Adrenal gland (tissue), 12 donors: ENCODE results near the gene GRPEL1. TPM values are rescaled to one million over a fixed set of nuclear protein-coding genes. Genes with fewer than 3 reads are reported as not detected.

Source experiments
- DNase-seq, 7 donors: peaks; one replicate each; pipeline ENCODE4 v3.0.0-alpha.2; 2019 to 2020
- H3K27ac ChIP-seq, 5 donors: fragments of 200-600 bp; sonication (generic) in 4 of 5; 1 replicate in 3 of 5; 2 replicates in 2 of 5; pipeline versions ENCODE4 v1.5.1 to v1.8.0; 2016 to 2020; ENCODE audit warnings: mild to moderate bottlenecking in 1 of 5
- H3K27me3 ChIP-seq: fragments of 200-600 bp; 2 replicates; pipeline ENCODE4 v1.8.0; 2021
- H3K36me3 ChIP-seq, 2 donors: fragments of 200-600 bp; replicated peaks in 1 of 2; 1 replicate in 1 of 2; 2 replicates in 1 of 2; pipeline versions ENCODE4 v1.5.1 to v1.8.0; 2018 to 2022
- H3K4me1 ChIP-seq, 2 donors: fragments of 200-600 bp; replicated peaks in 1 of 2; 1 replicate in 1 of 2; 2 replicates in 1 of 2; pipeline versions ENCODE4 v1.5.1 to v1.8.0; 2018 to 2021
- H3K4me3 ChIP-seq, 4 donors: fragments of 200-600 bp; sonication (generic) in 3 of 4; one replicate each; pipeline ENCODE4 v1.5.1; 2016 to 2018
- H3K9me3 ChIP-seq, 3 donors: fragments of 200-600 bp; sonication (generic) in 1 of 3; replicated peaks in 1 of 3; 1 replicate in 2 of 3; 2 replicates in 1 of 3; pipeline versions ENCODE4 v1.5.1 to v1.8.0; 2016 to 2021
- POLR2A ChIP-seq, 2 donors: fragments of 450-650 bp; IDR thresholded peaks; one replicate each; pipeline ENCODE4 v1.6.1; 2017; ENCODE audit warnings: antibody characterized with exemption in 2 of 2, mild to moderate bottlenecking in 2 of 2, moderate library complexity in 1 of 2
- whole genome bisulfite sequencing, 4 donors: extraction: QIAGEN DNeasy Blood & Tissue Kit in 2 of 4; methylation state at CpG; one replicate each; pipeline versions ENCODE4 v1.1.5 to v1.1.7; 2013 to 2017; 5-methylcytosine and 5-hydroxymethylcytosine counted together
- intact Hi-C, 2 donors: fragments of 100-400 bp; cut with DNase I; formaldehyde crosslinking; loops; one replicate each; pipeline versions ENCODE4 v1.14.1 to v1.15.0; 2022 to 2023
- polyA plus RNA-seq, 3 donors: library from polyadenylated mRNA; stranded (reverse); fragments of 200-250 nt in 2 of 3; fragments of 350-450 nt in 1 of 3; fragmentation: Illumina TruSeq in 1 of 3; extraction: RNeasy Lipid Tissue Mini Kit (QIAGEN cat#74804) in 1 of 3; gene quantifications; one replicate each; pipeline ENCODE4 v1.2.3, GENCODE V29; 2013 to 2014
- total RNA-seq, 9 donors: library from RNA; depleted of rRNA in 4 of 9; stranded (reverse); fragments of >200 nt in 4 of 9; fragments of 120-200 nt in 1 of 9; fragmentation: NEBNext Ultra II Directional in 1 of 9; extraction: Animal tissue kit (Norgen Biotek cat#: 25700) in 1 of 9; gene quantifications; one replicate each; pipeline versions ENCODE4 v1.1.0 to v1.2.4, GENCODE V29; 2013 to 2023
- TF ChIP-seq, protein P1 (sequence below), 6 experiments: fragments of 450-650 bp in 4 of 6; fragments of 200-600 bp in 2 of 6; sonication (generic) in 1 of 6; IDR thresholded peaks; 1 replicate in 5 of 6; 2 replicates in 1 of 6; pipeline versions ENCODE4 v1.5.1 to v1.8.0; 2016 to 2021; ENCODE audit warnings: antibody characterized with exemption in 6 of 6, mild to moderate bottlenecking in 2 of 6, moderate library complexity in 1 of 6
- donor health status: healthy with polysubstance abuse.
- donor health status: Bipolar disorder and iron deficiency.
- donor health status: DM: yes; HTN: yes; CAD: no.
- donor health status: DM: no; HTN: no; CAD: no.
- donor health status: DM: no; HTN: no; CAD: no.
- donor health status: DM: yes; HTN: yes; CAD: no.

GRPEL1 gene
- total and polyA plus RNA-seq, 12 donors, result 35.8 to 439 (median 80.0) TPM

DNA sequence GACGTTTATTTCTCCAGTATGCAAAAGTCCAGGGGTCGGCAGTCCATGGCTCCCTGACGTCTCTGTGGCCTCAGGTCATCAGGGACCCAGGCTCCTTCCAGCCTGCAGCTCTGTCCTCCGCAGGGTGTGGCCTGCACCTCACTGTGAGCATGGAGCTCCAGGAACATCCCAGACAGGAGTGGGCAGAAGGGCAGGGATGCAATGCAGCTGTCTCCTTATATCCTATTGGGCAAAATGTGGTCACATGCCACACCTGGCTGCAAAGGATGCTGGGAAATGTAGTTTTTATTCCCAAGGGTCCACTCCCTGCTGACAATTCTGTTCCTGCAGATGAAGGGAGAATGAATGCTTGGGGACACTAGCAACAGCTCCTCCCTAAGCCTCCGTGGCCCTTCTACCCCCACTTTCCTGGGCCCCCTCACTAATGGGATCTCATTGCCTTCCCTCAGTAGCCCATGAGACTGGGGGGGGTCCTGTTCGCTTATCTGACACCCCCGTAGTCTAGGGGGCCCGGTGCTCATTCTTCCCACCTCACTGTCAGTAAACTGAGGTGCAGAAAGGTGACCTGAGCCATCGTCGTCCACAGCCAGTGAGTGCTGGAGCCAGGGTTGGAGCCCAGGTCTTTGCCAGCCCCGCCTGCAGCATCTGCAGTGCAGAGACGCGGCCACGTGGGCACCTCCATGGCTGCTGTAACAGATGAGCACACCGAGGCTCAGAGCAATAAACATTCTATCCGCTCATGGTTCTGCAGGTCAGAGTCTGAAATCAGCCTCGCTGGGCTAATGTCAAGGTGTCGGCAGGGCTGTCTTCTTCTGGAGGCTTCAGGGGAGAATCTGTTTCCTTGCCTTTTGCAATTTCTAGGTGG, 5.9 kb upstream of the GRPEL1 start:
- H3K4me3 ChIP-seq, result no peak overlapping the region
- intact Hi-C loops, result loop anchor here (5.0 to 10.0 kb wide), 3 partner anchors 99 to 169 kb away; partner anchors contain the start of gene TBC1D14 (in 2 of the 2)
- DNase-seq, result peak in 2 of 7 donors; percentile 59 to 71
- H3K36me3 ChIP-seq, result no peaks in the 10 kb centered on the region
- no peaks in the 10 kb centered on the region for H3K9me3 ChIP-seq
- H3K27me3 ChIP-seq, result no peaks in the 10 kb centered on the region
- no peak overlapping the region for H3K27ac ChIP-seq
- H3K4me1 ChIP-seq, result peaks cover 4 to 7% of the 10 kb centered on the region in 2 donors
- 74 to 87% (median 80%) methylated on average over 10 to 18 of the region's 18 CpGs for WGBS, 4 donors
- TF ChIP-seq, protein P1, sequence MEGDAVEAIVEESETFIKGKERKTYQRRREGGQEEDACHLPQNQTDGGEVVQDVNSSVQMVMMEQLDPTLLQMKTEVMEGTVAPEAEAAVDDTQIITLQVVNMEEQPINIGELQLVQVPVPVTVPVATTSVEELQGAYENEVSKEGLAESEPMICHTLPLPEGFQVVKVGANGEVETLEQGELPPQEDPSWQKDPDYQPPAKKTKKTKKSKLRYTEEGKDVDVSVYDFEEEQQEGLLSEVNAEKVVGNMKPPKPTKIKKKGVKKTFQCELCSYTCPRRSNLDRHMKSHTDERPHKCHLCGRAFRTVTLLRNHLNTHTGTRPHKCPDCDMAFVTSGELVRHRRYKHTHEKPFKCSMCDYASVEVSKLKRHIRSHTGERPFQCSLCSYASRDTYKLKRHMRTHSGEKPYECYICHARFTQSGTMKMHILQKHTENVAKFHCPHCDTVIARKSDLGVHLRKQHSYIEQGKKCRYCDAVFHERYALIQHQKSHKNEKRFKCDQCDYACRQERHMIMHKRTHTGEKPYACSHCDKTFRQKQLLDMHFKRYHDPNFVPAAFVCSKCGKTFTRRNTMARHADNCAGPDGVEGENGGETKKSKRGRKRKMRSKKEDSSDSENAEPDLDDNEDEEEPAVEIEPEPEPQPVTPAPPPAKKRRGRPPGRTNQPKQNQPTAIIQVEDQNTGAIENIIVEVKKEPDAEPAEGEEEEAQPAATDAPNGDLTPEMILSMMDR (IDR thresholded peaks at IDR 0.05), result no peak
- no peak for TF ChIP-seq POLR2A (IDR thresholded peaks at IDR 0.05)

DNA sequence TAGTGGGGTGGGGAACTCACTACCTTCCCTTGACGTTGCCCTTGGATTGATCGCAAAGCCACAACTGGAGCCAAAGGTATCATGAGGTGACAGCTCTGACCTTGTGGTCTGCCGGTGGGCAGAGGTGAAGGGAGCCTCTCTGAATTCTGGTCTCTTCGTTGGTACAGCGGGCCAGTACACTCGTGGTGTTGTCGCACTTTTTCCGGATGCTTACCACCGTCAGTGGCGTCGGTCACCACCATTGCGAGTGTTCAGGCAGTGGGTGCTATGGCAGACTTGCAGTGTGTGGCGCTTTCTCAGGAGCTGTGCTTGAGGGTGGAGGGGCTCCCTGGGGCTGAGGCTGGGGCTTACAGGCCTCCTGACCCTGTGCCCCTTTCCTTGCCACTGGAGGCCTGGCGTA, 5.2 kb upstream of the GRPEL1 start:
- no peaks in the 10 kb centered on the region for H3K27me3 ChIP-seq
- H3K36me3 ChIP-seq, result no peaks in the 10 kb centered on the region
- H3K9me3 ChIP-seq, result no peaks in the 10 kb centered on the region
- DNase-seq, result peak in 1 of 7 donors; percentile 49
- intact Hi-C loops, result loop anchor here (5.0 to 10.0 kb wide), 3 partner anchors 98 to 168 kb away; partner anchors contain the start of gene TBC1D14 (in 2 of the 2)
- no peak for TF ChIP-seq POLR2A (IDR thresholded peaks at IDR 0.05)
- TF ChIP-seq, protein P1 (IDR thresholded peaks at IDR 0.05), result no peak
- H3K4me1 ChIP-seq, result peaks cover 8% of the 10 kb centered on the region in 2 donors
- H3K27ac ChIP-seq, result no peak overlapping the region
- WGBS, 4 donors, result 84 to 90% (median 86%) methylated on average over 12 to 14 of the region's 14 CpGs
- no peak overlapping the region for H3K4me3 ChIP-seq

DNA sequence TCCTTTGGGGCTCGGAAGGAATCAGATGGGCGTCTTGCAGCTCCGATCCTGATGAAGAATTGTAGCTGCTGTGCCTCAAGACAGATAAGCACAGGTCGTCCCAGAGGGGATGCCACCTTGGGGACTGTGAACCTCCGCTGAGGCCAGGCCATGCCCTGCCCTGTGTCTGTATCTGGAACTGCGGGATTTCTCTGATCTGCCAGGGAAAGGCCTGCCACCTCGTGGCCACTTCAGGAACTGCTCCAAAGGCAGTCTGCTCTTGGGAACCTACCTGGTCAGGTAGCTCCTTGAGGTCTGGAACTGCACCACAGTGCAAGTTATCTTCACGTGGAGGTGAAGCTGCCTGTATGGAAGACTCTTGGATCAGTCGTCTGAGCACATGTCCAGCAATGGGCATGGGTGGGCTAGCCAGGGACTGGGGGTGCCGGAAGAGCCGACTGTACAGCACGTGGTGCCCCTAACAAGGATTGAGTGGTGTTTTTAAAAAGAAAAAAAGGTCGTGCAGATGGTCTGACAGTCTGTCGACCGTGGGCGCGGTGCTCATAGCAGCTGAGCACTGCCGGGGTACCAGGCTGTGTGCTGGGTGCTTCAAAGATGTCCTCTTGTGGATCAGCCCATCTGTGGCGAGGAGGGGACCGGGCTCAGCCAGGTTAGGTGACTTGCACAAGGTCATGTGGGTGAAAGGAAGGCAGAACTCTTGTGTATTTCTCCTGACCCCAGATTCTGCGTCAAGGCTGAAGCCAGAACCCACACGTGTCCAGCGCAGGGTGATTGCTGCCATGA, 3.1 kb upstream of the GRPEL1 start:
- DNase-seq, result peak; percentile 76 to 93 (median 84)

More for the DNA sequence above, 3.1 kb upstream of the GRPEL1 start:
- H3K36me3 ChIP-seq, result no peaks in the 10 kb centered on the region
- no peaks in the 10 kb centered on the region for H3K27me3 ChIP-seq
- no peaks in the 10 kb centered on the region for H3K9me3 ChIP-seq
- intact Hi-C loops, result loop anchor here (5.0 to 10.0 kb wide), 3 partner anchors 96 to 166 kb away; partner anchors contain the start of gene TBC1D14 (in 2 of the 2)
- H3K4me3 ChIP-seq, result no peak overlapping the region
- 35 to 43% (median 36%) methylated on average over 18 to 23 of the region's 23 CpGs for WGBS, 4 donors
- TF ChIP-seq, protein P1 (IDR thresholded peaks at IDR 0.05), result peak; percentile 97 to 100 (median 99)
- no peak for TF ChIP-seq POLR2A (IDR thresholded peaks at IDR 0.05)
- peaks cover 21% of the 10 kb centered on the region in 2 donors for H3K4me1 ChIP-seq
- H3K27ac ChIP-seq, result no peak overlapping the region
